ENCODE results near the gene EXOC6.

Gene EXOC6

GRCh38 chr10:92991513-92991912 lies 143.2 kb downstream of the EXOC6 start:
- H3K27ac ChIP-seq (ENCODE audit: low read depth, low read length) = no peak overlapping the region
- H3K4me3 ChIP-seq (ENCODE audit: low read length) = no peak overlapping the region
- H3K27me3 ChIP-seq (ENCODE audit: control insufficient read depth, low read length) = no peaks in the 10 kb centered on the region
- no peaks in the 10 kb centered on the region for H3K4me1 ChIP-seq (ENCODE audit: control insufficient read depth, low read length)
- no peaks in the 10 kb centered on the region for H3K9me3 ChIP-seq (ENCODE audit: control insufficient read depth, insufficient read depth, low read length)
- H3K9me2 ChIP-seq (replicated peaks; ENCODE audit: control insufficient read depth, low read length) = no peaks in the 10 kb centered on the region
- TF ChIP-seq EZH2phosphoT487 (IDR thresholded peaks at IDR 0.05; ENCODE audit: borderline replicate concordance, low read length) (no peak), CTCF (IDR thresholded peaks at IDR 0.05; ENCODE audit: low read depth, low read length, poor library complexity, severe bottlenecking) (no peak)
- H3F3A ChIP-seq (ENCODE audit: control insufficient read depth, insufficient read depth) = no peaks in the 10 kb centered on the region
- no peaks in the 10 kb centered on the region for H4K20me1 ChIP-seq (ENCODE audit: control insufficient read depth, insufficient read depth, low read depth, low read length)
- no peak overlapping the region for H3K4me2 ChIP-seq (ENCODE audit: low read length)
- no peaks in the 10 kb centered on the region for H3K36me3 ChIP-seq (ENCODE audit: control insufficient read depth, low read length)
- H3K79me2 ChIP-seq (ENCODE audit: control insufficient read depth, low read length) = no peaks in the 10 kb centered on the region

- H4K20me1 ChIP-seq (ENCODE audit: control insufficient read depth, insufficient read depth, low read depth, low read length) = no peaks in the 10 kb centered on the region
- no peaks in the 10 kb centered on the region for H3K4me1 ChIP-seq (ENCODE audit: control insufficient read depth, low read length)
- H3K9me3 ChIP-seq (ENCODE audit: control insufficient read depth, insufficient read depth, low read length) = no peaks in the 10 kb centered on the region
- no peaks in the 10 kb centered on the region for H3K79me2 ChIP-seq (ENCODE audit: control insufficient read depth, low read length)
- H3K9me2 ChIP-seq (replicated peaks; ENCODE audit: control insufficient read depth, low read length) = no peaks in the 10 kb centered on the region
- no peaks in the 10 kb centered on the region for H3F3A ChIP-seq (ENCODE audit: control insufficient read depth, insufficient read depth)
- no peaks in the 10 kb centered on the region for H3K36me3 ChIP-seq (ENCODE audit: control insufficient read depth, low read length)
- H3K4me3 ChIP-seq (ENCODE audit: low read length) = no peak overlapping the region
- no peak overlapping the region for H3K27ac ChIP-seq (ENCODE audit: low read depth, low read length)
- TF ChIP-seq EZH2phosphoT487 (IDR thresholded peaks at IDR 0.05; ENCODE audit: borderline replicate concordance, low read length) (no peak), CTCF (IDR thresholded peaks at IDR 0.05; ENCODE audit: low read depth, low read length, poor library complexity, severe bottlenecking) (no peak)
- H3K27me3 ChIP-seq (ENCODE audit: control insufficient read depth, low read length) = no peaks in the 10 kb centered on the region
- H3K4me2 ChIP-seq (ENCODE audit: low read length) = no peak overlapping the region
These were observed 145.5 kb downstream of the EXOC6 start for GRCh38 chr10:92993699-92994272.

- H3K4me1 ChIP-seq (ENCODE audit: control insufficient read depth, low read length) = no peaks in the 10 kb centered on the region
- no peak overlapping the region for H3K27ac ChIP-seq (ENCODE audit: low read depth, low read length)
- H3F3A ChIP-seq (ENCODE audit: control insufficient read depth, insufficient read depth) = no peaks in the 10 kb centered on the region
- H3K9me2 ChIP-seq (replicated peaks; ENCODE audit: control insufficient read depth, low read length) = no peaks in the 10 kb centered on the region
- no peak overlapping the region for H3K4me2 ChIP-seq (ENCODE audit: low read length)
- TF ChIP-seq EZH2phosphoT487 (IDR thresholded peaks at IDR 0.05; ENCODE audit: borderline replicate concordance, low read length) = no peak
- TF ChIP-seq CTCF (IDR thresholded peaks at IDR 0.05; ENCODE audit: low read depth, low read length, poor library complexity, severe bottlenecking) = no peak
- no peaks in the 10 kb centered on the region for H3K36me3 ChIP-seq (ENCODE audit: control insufficient read depth, low read length)
- H3K4me3 ChIP-seq (ENCODE audit: low read length) = no peak overlapping the region
- H3K79me2 ChIP-seq (ENCODE audit: control insufficient read depth, low read length) = no peaks in the 10 kb centered on the region
- no peaks in the 10 kb centered on the region for H3K9me3 ChIP-seq (ENCODE audit: control insufficient read depth, insufficient read depth, low read length)
- H4K20me1 ChIP-seq (ENCODE audit: control insufficient read depth, insufficient read depth, low read depth, low read length) = no peaks in the 10 kb centered on the region
- H3K27me3 ChIP-seq (ENCODE audit: control insufficient read depth, low read length) = no peaks in the 10 kb centered on the region
These were observed 147.2 kb downstream of the EXOC6 start for GRCh38 chr10:92995509-92995908.

Measured in DOHH2 (cell line).